AG04450 (cell line): ENCODE measurements around the gene TBC1D14. TPM values are rescaled to one million over a fixed set of nuclear protein-coding genes. Genes with fewer than 3 reads are reported as not detected.

Experiments
- CTCF ChIA-PET: fragments of 300-600, 350-600 bp; formaldehyde crosslinking; extraction: SDS; loops from one replicate; lab custom pipeline; 2022; ENCODE audit warnings: antibody characterized with exemption, inconsistent platforms; lab: Charles Lee
- POLR2A ChIA-PET: fragments of 350-600 bp; formaldehyde crosslinking; extraction: SDS; loops from one replicate; lab custom pipeline; 2021; ENCODE audit warnings: antibody characterized with exemption, inconsistent platforms; lab: Yijun Ruan, JAX
- DNase-seq: peaks from one replicate; pipeline ENCODE4 v3.0.0-alpha.2; 2011; ENCODE audit warnings: low read depth, low spot score
- H3K27ac ChIP-seq: one replicate; pipeline ENCODE4 v1.5.1; 2012; ENCODE audit warnings: low read depth, low read length, control low read depth
- H3K27me3 ChIP-seq: one replicate; pipeline ENCODE4 v1.6.0; 2012; ENCODE audit warnings: low read length; ENCODE audit not compliant: control insufficient read depth, insufficient read depth
- H3K4me3 ChIP-seq: 2 replicates; pipeline ENCODE4 v1.5.1; 2011; ENCODE audit warnings: mild to moderate bottlenecking, low read depth, low read length, control low read depth
- H3K9me3 ChIP-seq: 2 replicates; pipeline ENCODE4 v1.5.1; 2012; ENCODE audit warnings: low read length; ENCODE audit not compliant: control insufficient read depth, insufficient read depth
- CTCF ChIP-seq: IDR thresholded peaks from 2 replicates; pipeline ENCODE4 v1.5.1; 2011; ENCODE audit warnings: low read depth, low read length, control low read depth, inconsistent platforms
- polyA plus RNA-seq: library from polyadenylated mRNA; depleted of rRNA; stranded (reverse); fragments of >200 nt; gene quantifications from 2 replicates; pipeline ENCODE4 v1.2.3, GENCODE V29; 2011

The TBC1D14 gene
- polyA plus RNA-seq, 1 experiment, result 46.3 TPM

- CTCF ChIA-PET, result interaction anchor here (1.6 to 2.3 kb wide), 3 partner anchors 33 to 133 kb away, joined by 5 to 8 read pairs (median 6); a partner anchor contains a TSS
- H3K27me3 ChIP-seq, result no peaks in the 10 kb centered on the region
- H3K27ac ChIP-seq, result no peak overlapping the region
- TF ChIP-seq CTCF, result no peak
- POLR2A ChIA-PET, result no interaction called here
- DNase-seq, result no peak
- H3K4me3 ChIP-seq, result no peak overlapping the region
- H3K9me3 ChIP-seq, result no peaks in the 10 kb centered on the region
Observed at GRCh38 chr4:7007142-7007907, 97.7 kb downstream of the TBC1D14 start.

GRCh38 chr4:7007944-7008343, 98.3 kb downstream of the TBC1D14 start:
- no peak for DNase-seq
- Histone ChIP-seq H3K27me3 (no peaks in the 10 kb centered on the region), H3K4me3 (no peak overlapping the region), H3K27ac (no peak overlapping the region), H3K9me3 (no peaks in the 10 kb centered on the region)
- ChIA-PET POLR2A (no interaction called here), CTCF (interaction anchor here (1.6 to 2.3 kb wide), 3 partner anchors 33 to 134 kb away, joined by 5 to 8 read pairs (median 6); a partner anchor contains a TSS)
- no peak for TF ChIP-seq CTCF

- DNase-seq, result no peak
- TF ChIP-seq CTCF, result no peak
- Histone ChIP-seq H3K9me3 (no peaks in the 10 kb centered on the region), H3K4me3 (no peak overlapping the region), H3K27ac (no peak overlapping the region), H3K27me3 (no peaks in the 10 kb centered on the region)
- CTCF ChIA-PET, result no interaction called here
- POLR2A ChIA-PET, result no interaction called here
Observed at GRCh38 chr4:7009564-7009963, 99.9 kb downstream of the TBC1D14 start.

- CTCF ChIA-PET, result interaction anchor here (1.3 kb wide), 1 partner anchor 39 kb away, joined by 4 read pairs; no protein-coding TSS in a partner anchor
- Histone ChIP-seq H3K4me3 (no peak overlapping the region), H3K27me3 (no peaks in the 10 kb centered on the region), H3K9me3 (no peaks in the 10 kb centered on the region), H3K27ac (no peak overlapping the region)
- no peak for TF ChIP-seq CTCF
- DNase-seq, result no peak
- POLR2A ChIA-PET, result interaction anchor here (0.7 kb wide), 1 partner anchor 15 kb away, joined by 3 read pairs; no protein-coding TSS in a partner anchor
Observed at GRCh38 chr4:7013175-7013574, 103.5 kb downstream of the TBC1D14 start.

GRCh38 chr4:7014815-7015214, 105.2 kb downstream of the TBC1D14 start:
- no peak overlapping the region for H3K4me3 ChIP-seq
- TF ChIP-seq CTCF, result no peak
- DNase-seq, result no peak
- POLR2A ChIA-PET, result no interaction called here
- no peaks in the 10 kb centered on the region for H3K27me3 ChIP-seq
- no peaks in the 10 kb centered on the region for H3K9me3 ChIP-seq
- no peak overlapping the region for H3K27ac ChIP-seq
- CTCF ChIA-PET, result no interaction called here
